Subcutaneous adipose tissue (tissue), 4 donors: ENCODE measurements around the gene NCKAP1. TPM values are rescaled to one million over a fixed set of nuclear protein-coding genes. Genes with fewer than 3 reads are reported as not detected.

Source experiments
- CTCF ChIP-seq: fragments of 450-650 bp; IDR thresholded peaks from one replicate; pipeline ENCODE4 v1.5.1; 2016; ENCODE audit warnings: low read depth, mild to moderate bottlenecking, control low read depth, antibody characterized with exemption, moderate library complexity
- total RNA-seq, 4 donors: library from RNA; depleted of rRNA; stranded (reverse); fragments of >200 nt; gene quantifications; one replicate each; pipeline ENCODE4 v1.1.0, GENCODE V29; 2016

The NCKAP1 gene
- total RNA-seq, 4 donors from 2014 or later: 123 to 308 (median 157) TPM

- TF ChIP-seq CTCF: no peak
Observed at GRCh38 chr2:183033951-183034350, 4.3 kb downstream of the NCKAP1 start.

GRCh38 chr2:183031911-183032794 lies 6.1 kb downstream of the NCKAP1 start:
- TF ChIP-seq CTCF: no peak

GRCh38 chr2:183029219-183029618 lies 9.0 kb downstream of the NCKAP1 start:
- TF ChIP-seq CTCF: no peak

GRCh38 chr2:183028108-183028507 lies 10.1 kb downstream of the NCKAP1 start:
- TF ChIP-seq CTCF: no peak

- TF ChIP-seq CTCF: no peak
Observed at GRCh38 chr2:183027443-183027842, 10.8 kb downstream of the NCKAP1 start.

- TF ChIP-seq CTCF: no peak
Observed at GRCh38 chr2:183026424-183026823, 11.8 kb downstream of the NCKAP1 start.

GRCh38 chr2:183025993-183026392 lies 12.3 kb downstream of the NCKAP1 start:
- no peak for TF ChIP-seq CTCF
